Ovary (tissue), 9 donors: Measurements from ENCODE around the gene GABRR2. TPM values are rescaled to one million over a fixed set of nuclear protein-coding genes. Genes with fewer than 3 reads are reported as not detected.
"Not testable (repeated sequence)": the region's sequence is repeated elsewhere in the genome, so short reads cannot be mapped to it uniquely, and the experiment has no call there.

Experiments used
- DNase-seq, 5 donors: peaks; one replicate each; pipeline ENCODE4 v3.0.0-alpha.2; 2019 to 2020
- H3K27ac ChIP-seq, 2 donors: fragments of 200-600 bp; one replicate each; pipeline versions ENCODE4 v1.5.1 to v1.8.0; 2019 to 2022
- H3K27me3 ChIP-seq: fragments of 200-600 bp; one replicate; pipeline ENCODE4 v1.8.0; 2022
- H3K36me3 ChIP-seq: fragments of 200-600 bp; sonication (generic); one replicate; pipeline ENCODE4 v1.5.1; 2019
- H3K4me1 ChIP-seq: one replicate; pipeline ENCODE4 v1.8.1; 2013; ENCODE audit warnings: mild to moderate bottlenecking, moderate library complexity; ENCODE audit not compliant: insufficient read depth
- H3K4me3 ChIP-seq: fragments of 200-600 bp; sonication (generic); one replicate; pipeline ENCODE4 v1.5.1; 2017
- H3K9me3 ChIP-seq, 2 donors: fragments of 200-600 bp in 1 of 2; sonication (generic) in 1 of 2; one replicate each; pipeline versions ENCODE4 v1.5.1 to v1.8.1; 2013 to 2019; ENCODE audit warnings: mild to moderate bottlenecking in 1 of 2, moderate library complexity in 1 of 2
- CTCF ChIP-seq, 3 donors: fragments of 450-650 bp in 2 of 3; fragments of 200-600 bp in 1 of 3; IDR thresholded peaks; one replicate each; pipeline versions ENCODE4 v1.5.1 to v1.8.0; 2016 to 2022; ENCODE audit warnings: antibody characterized with exemption in 3 of 3, mild to moderate bottlenecking in 1 of 3
- EP300 ChIP-seq: sonication (generic); formaldehyde crosslinking; IDR thresholded peaks from one replicate; pipeline ENCODE4 v1.6.1; 2017; ENCODE audit warnings: antibody characterized with exemption
- POLR2A ChIP-seq: fragments of 450-650 bp; IDR thresholded peaks from one replicate; pipeline ENCODE4 v1.6.1; 2017; ENCODE audit warnings: antibody characterized with exemption, mild to moderate bottlenecking, moderate library complexity
- WGBS, 3 donors: extraction: QIAGEN DNeasy Blood & Tissue Kit in 1 of 3; methylation state at CpG; one replicate each; pipeline versions ENCODE4 v1.1.5 to v1.1.7; 2013 to 2017; 5-methylcytosine and 5-hydroxymethylcytosine counted together
- intact Hi-C, 4 donors: fragments of 100-400 bp; cut with DNase I; formaldehyde crosslinking; loops; one replicate each; pipeline versions ENCODE4 v1.11.0 to v1.15.1; 2022 to 2023
- polyA plus RNA-seq, 2 donors: library from polyadenylated mRNA; stranded (reverse); fragments of 200-250 nt in 1 of 2; fragments of 350-450 nt in 1 of 2; fragmentation: Illumina TruSeq in 1 of 2; extraction: RNeasy Lipid Tissue Mini Kit (QIAGEN cat#74804) in 1 of 2; gene quantifications; one replicate each; pipeline ENCODE4 v1.2.3, GENCODE V29; 2013 to 2014
- total RNA-seq, 7 donors: library from RNA; depleted of rRNA in 2 of 7; stranded (reverse); fragments of >200 nt in 2 of 7; fragmentation: NEBNext Ultra II Directional in 3 of 7; extraction: Animal tissue kit (Norgen Biotek cat#: 25700) in 3 of 7; gene quantifications; one replicate each; pipeline versions ENCODE4 v1.1.0 to v1.2.4, GENCODE V29; 2016 to 2023
- donor health status: DM: no; HTN: no; CAD: no; lungs with moderate emphysema.
- donor health status: DM: no; HTN: no; CAD: no.
- donor health status: Bipolar disorder and iron deficiency.
- donor health status: DM: yes; HTN: yes; CAD: no.
- donor health status: DM: no; HTN: no; CAD: no.
- donor health status: DM: yes; HTN: yes; CAD: no.

The GABRR2 gene
- total and polyA plus RNA-seq, 9 donors: 0.24 to 1.1 (median 0.52) TPM; not detected in 1

- H3K4me1 ChIP-seq: no peaks in the 10 kb centered on the region
- DNase-seq: no peak
- no peak for TF ChIP-seq CTCF (IDR thresholded peaks at IDR 0.05)
- TF ChIP-seq POLR2A: no peak
- no peak for TF ChIP-seq EP300
- no peaks in the 10 kb centered on the region for H3K9me3 ChIP-seq
- no peak overlapping the region for H3K4me3 ChIP-seq
- WGBS, 3 donors: 98 to 100% (median 100%) methylated on average over 2 of the region's 2 CpGs
- no peaks in the 10 kb centered on the region for H3K36me3 ChIP-seq
- intact Hi-C loops: no loop called here
- no peaks in the 10 kb centered on the region for H3K27me3 ChIP-seq
- H3K27ac ChIP-seq: no peak overlapping the region
These were observed 19.1 kb downstream of the GABRR2 start for GRCh38 chr6:89295981-89296380.

GRCh38 chr6:89295116-89295515 lies 20.0 kb downstream of the GABRR2 start:
- WGBS, 3 donors: 86 to 100% (median 95%) methylated on average over 1 of the region's 1 CpG

GRCh38 chr6:89291256-89291819 lies 23.8 kb downstream of the GABRR2 start:
- H3K4me3 ChIP-seq: no peak overlapping the region
- no peak overlapping the region for H3K27ac ChIP-seq
- DNase-seq: no peak
- intact Hi-C loops: no loop called here
- no peaks in the 10 kb centered on the region for H3K9me3 ChIP-seq
- WGBS, 3 donors: 85 to 89% (median 87%) methylated on average over 11 of the region's 11 CpGs
- H3K27me3 ChIP-seq: no peaks in the 10 kb centered on the region
- no peaks in the 10 kb centered on the region for H3K4me1 ChIP-seq
- TF ChIP-seq POLR2A: no peak
- no peak for TF ChIP-seq EP300
- TF ChIP-seq CTCF (IDR thresholded peaks at IDR 0.05): no peak
- H3K36me3 ChIP-seq: no peaks in the 10 kb centered on the region

More at GRCh38 chr6:89295116-89295515, 20.0 kb downstream of the GABRR2 start:
- intact Hi-C loops, H3K4me1 ChIP-seq, H3K9me3 ChIP-seq, DNase-seq, H3K36me3 ChIP-seq, H3K4me3 ChIP-seq, H3K27ac ChIP-seq, H3K27me3 ChIP-seq: not testable (repeated sequence)

- 82 to 88% (median 86%) methylated on average over 13 of the region's 13 CpGs for WGBS, 3 donors
These were observed 24.5 kb downstream of the GABRR2 start for GRCh38 chr6:89290401-89291155.

More at GRCh38 chr6:89290401-89291155, 24.5 kb downstream of the GABRR2 start:
- Histone ChIP-seq H3K36me3 (no peaks in the 10 kb centered on the region), H3K27me3 (no peaks in the 10 kb centered on the region), H3K4me1 (no peaks in the 10 kb centered on the region), H3K9me3 (no peaks in the 10 kb centered on the region), H3K4me3 (no peak overlapping the region), H3K27ac (no peak overlapping the region)
- no peak for TF ChIP-seq CTCF (IDR thresholded peaks at IDR 0.05)
- no peak for TF ChIP-seq EP300
- no peak for TF ChIP-seq POLR2A
- intact Hi-C loops: no loop called here
- no peak for DNase-seq
